22Rv1 (cell line): ENCODE measurements around the gene GNL2.

Experiments
- H3K27ac ChIP-seq: fragments of 450-650 bp; 2 replicates; pipeline ENCODE4 v1.5.1; 2017
- ZFX ChIP-seq: fragments of 450-650 bp; IDR thresholded peaks from 2 replicates; pipeline ENCODE4 v1.6.1; 2017; ENCODE audit warnings: antibody characterized with exemption, borderline replicate concordance
- TF ChIP-seq, protein P1 (sequence below): fragments of 450-650 bp; IDR thresholded peaks from 2 replicates; pipeline ENCODE4 v1.5.1; 2017; ENCODE audit warnings: mild to moderate bottlenecking

Gene GNL2

GRCh38 chr1:37620707-37621106, 25.0 kb upstream of the GNL2 start:
- H3K27ac ChIP-seq, result no peak overlapping the region
- no peak for TF ChIP-seq ZFX
- TF ChIP-seq, protein P1, sequence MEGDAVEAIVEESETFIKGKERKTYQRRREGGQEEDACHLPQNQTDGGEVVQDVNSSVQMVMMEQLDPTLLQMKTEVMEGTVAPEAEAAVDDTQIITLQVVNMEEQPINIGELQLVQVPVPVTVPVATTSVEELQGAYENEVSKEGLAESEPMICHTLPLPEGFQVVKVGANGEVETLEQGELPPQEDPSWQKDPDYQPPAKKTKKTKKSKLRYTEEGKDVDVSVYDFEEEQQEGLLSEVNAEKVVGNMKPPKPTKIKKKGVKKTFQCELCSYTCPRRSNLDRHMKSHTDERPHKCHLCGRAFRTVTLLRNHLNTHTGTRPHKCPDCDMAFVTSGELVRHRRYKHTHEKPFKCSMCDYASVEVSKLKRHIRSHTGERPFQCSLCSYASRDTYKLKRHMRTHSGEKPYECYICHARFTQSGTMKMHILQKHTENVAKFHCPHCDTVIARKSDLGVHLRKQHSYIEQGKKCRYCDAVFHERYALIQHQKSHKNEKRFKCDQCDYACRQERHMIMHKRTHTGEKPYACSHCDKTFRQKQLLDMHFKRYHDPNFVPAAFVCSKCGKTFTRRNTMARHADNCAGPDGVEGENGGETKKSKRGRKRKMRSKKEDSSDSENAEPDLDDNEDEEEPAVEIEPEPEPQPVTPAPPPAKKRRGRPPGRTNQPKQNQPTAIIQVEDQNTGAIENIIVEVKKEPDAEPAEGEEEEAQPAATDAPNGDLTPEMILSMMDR, result peak; percentile 6; the same call in 1 of the 2 replicates

DNA sequence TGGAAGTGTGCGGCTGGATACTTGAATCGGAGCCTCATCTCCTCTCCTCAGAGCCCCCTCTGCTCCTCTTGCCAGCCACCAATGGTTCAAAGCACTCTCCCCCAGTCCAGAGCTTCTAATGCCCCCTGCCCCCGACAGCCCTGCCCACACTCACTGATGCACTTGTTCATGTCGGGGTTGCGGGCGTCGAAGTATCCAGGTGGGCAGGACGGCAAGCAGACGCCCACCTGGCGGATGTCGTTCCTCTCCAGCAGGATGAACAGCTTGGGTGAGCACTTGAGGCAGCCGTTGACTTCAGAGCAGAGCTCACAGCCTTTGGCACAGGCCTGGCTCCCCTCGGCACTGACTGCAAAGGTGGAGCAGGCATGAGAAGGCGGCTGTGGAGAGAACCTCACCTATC, 20.6 kb upstream of the GNL2 start:
- no peak overlapping the region for H3K27ac ChIP-seq
- TF ChIP-seq, protein P1, result no peak
- no peak for TF ChIP-seq ZFX

- TF ChIP-seq, protein P1, result no peak
- TF ChIP-seq ZFX, result no peak
- no peak overlapping the region for H3K27ac ChIP-seq
Measured at GRCh38 chr1:37614105-37614504, 18.4 kb upstream of the GNL2 start.

- H3K27ac ChIP-seq, result no peak overlapping the region
- no peak for TF ChIP-seq ZFX
Measured at GRCh38 chr1:37612186-37612585, 16.4 kb upstream of the GNL2 start.

DNA sequence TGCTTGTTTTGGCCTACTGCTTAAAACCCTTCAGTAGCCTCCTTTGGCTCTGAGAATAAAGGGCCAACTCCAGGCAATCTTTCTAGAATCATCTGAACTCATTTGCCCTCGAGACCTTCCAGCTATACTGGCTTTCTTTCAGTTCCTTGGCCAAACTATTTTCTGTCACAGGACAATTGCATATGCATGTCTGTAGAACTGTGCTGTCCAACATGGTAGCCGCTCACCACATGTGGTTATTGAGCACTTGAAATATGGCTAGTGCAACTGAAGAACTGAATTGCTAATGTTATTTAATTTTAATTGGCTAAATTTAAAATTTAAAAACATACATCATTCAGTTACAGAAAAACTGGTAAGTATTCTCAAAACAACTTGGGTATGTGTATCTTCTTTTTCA, 14.3 kb upstream of the GNL2 start:
- no peak for TF ChIP-seq ZFX
- TF ChIP-seq, protein P1, result no peak
- H3K27ac ChIP-seq, result no peak overlapping the region

DNA sequence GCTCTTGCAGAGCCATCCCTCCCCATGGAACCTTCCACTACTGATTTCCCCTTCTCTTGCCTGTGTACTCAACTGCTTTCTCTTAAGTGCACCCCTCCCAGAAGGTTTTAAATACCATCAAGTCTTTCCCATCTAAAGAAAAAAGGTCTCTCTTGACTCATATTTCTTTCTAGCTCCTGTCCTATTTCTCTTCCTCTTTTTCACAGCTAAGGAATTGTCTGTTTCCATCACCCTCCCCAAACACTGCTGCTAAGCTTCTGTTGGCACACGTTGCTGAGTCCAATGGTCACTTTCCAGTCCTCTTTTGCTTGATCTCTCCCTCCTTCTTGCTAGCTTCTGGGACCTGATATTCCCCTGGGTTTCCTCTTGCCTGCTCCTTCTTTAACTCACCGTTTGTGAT, 13.3 kb upstream of the GNL2 start:
- TF ChIP-seq ZFX, result no peak
- TF ChIP-seq, protein P1, result no peak
- H3K27ac ChIP-seq, result no peak overlapping the region

DNA sequence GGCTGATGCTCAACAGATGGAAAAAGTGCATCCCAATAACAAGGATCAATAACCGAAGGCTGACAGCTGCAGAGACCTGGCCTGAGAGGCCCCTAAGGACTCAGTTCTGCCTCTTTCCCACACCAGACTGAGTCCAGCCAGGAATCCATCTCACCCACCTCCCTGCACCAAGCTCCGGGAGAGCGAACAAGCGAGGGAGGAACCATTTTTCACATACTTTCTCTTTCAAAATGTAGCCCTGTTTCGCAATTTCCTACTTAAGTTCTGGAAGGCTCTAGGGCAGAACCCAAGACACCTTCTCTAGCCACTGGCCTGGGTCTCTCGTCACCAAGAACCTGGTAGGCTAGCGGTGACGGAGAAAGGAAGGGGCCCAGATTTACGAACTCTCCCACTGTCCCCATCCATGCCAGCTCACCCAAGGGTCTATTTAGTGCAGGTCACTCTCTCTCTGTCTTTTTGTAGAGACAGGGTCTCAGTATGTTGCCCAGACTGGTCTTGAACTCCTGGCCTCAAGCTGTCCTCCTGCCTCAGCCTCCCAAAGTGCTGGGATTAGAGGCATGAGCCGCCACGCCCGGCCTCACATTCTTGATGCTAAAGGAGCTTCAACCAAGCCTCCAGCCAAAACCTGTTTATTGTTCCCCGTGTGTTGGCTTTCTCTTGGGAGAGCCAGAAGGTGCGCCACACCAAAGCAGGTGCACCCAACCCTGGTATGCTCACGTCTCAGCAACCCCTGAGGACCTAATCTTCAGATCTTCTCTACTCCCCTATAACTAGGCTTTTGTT, 10.9 kb upstream of the GNL2 start:
- TF ChIP-seq, protein P1, result no peak
- no peak for TF ChIP-seq ZFX

More for the DNA sequence above, 10.9 kb upstream of the GNL2 start:
- no peak overlapping the region for H3K27ac ChIP-seq
